Parathyroid adenoma (tissue), 2 donors: ENCODE results near the gene UACA.

Experiments
- H2AFZ ChIP-seq: fragments of 300-600 bp; sonication (generic); one replicate; pipeline ENCODE4 v1.7.0; 2017; ENCODE audit warnings: antibody characterized with exemption, mild to moderate bottlenecking
- H3K27ac ChIP-seq: fragments of 300-600 bp; sonication (generic); one replicate; pipeline ENCODE4 v1.7.0; 2017
- H3K27me3 ChIP-seq: fragments of 300-600 bp; sonication (generic); one replicate; pipeline ENCODE4 v1.7.0; 2017; ENCODE audit warnings: low read length; ENCODE audit not compliant: control insufficient read depth, insufficient read depth
- H3K36me3 ChIP-seq: fragments of 300-600 bp; sonication (generic); one replicate; pipeline ENCODE4 v1.7.0; 2017; ENCODE audit warnings: low read length; ENCODE audit not compliant: control insufficient read depth, insufficient read depth
- H3K4me1 ChIP-seq: fragments of 300-600 bp; sonication (generic); one replicate; pipeline ENCODE4 v1.7.0; 2017; ENCODE audit warnings: control low read depth
- H3K4me2 ChIP-seq: fragments of 300-600 bp; sonication (generic); one replicate; pipeline ENCODE4 v1.7.0; 2017; ENCODE audit warnings: low read length
- H3K4me3 ChIP-seq: fragments of 300-600 bp; sonication (generic); one replicate; pipeline ENCODE4 v1.7.0; 2017; ENCODE audit warnings: low read depth, low read length
- H3K79me2 ChIP-seq: fragments of 300-600 bp; sonication (generic); one replicate; pipeline ENCODE4 v1.7.0; 2017; ENCODE audit warnings: control low read depth
- H3K9ac ChIP-seq: fragments of 300-600 bp; sonication (generic); one replicate; pipeline ENCODE4 v1.7.0; 2017; ENCODE audit warnings: mild to moderate bottlenecking
- H3K9me3 ChIP-seq: fragments of 300-600 bp; sonication (generic); one replicate; pipeline ENCODE4 v1.7.0; 2017; ENCODE audit warnings: low read length; ENCODE audit not compliant: control insufficient read depth
- CTCF ChIP-seq: fragments of 300-600 bp; sonication (generic); IDR thresholded peaks from one replicate; pipeline ENCODE4 v1.7.0; 2017; ENCODE audit warnings: antibody characterized with exemption, mild to moderate bottlenecking
- donor health status: primary hyperparathyroidism.

Gene UACA

GRCh38 chr15:70767667-70768066 lies 4.3 kb upstream of the UACA start:
- Histone ChIP-seq H3K9ac (no peak overlapping the region), H2AFZ (no peak overlapping the region), H3K9me3 (no peaks in the 10 kb centered on the region), H3K27ac (no peak overlapping the region), H3K4me1 (no peaks in the 10 kb centered on the region), H3K79me2 (no peaks in the 10 kb centered on the region), H3K4me3 (no peak overlapping the region), H3K4me2 (no peak overlapping the region), H3K27me3 (no peaks in the 10 kb centered on the region), H3K36me3 (no peaks in the 10 kb centered on the region)
- no peak for TF ChIP-seq CTCF

DNA sequence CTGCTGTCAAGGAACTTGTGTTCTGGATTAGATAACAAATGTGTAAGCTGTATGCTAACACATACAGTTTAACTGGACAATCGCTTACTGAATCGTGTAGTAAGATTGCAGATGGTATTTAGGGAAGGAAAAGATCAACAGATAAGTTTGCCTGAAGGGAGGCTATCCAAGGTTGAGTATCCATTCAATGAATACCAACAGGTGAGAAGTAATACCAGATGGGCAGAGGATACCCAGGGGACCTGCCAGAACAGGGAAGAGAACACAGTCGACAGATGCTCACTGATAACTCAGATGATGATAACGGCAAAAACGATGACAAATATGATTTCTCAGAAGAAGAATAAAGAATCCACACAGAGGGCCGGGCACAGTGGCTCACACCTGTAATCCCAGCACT lies 3.2 kb upstream of the UACA start:
- no peaks in the 10 kb centered on the region for H3K27me3 ChIP-seq
- H3K4me3 ChIP-seq = no peak overlapping the region
- H3K27ac ChIP-seq = no peak overlapping the region
- H3K9ac ChIP-seq = no peak overlapping the region
- no peaks in the 10 kb centered on the region for H3K4me1 ChIP-seq
- no peaks in the 10 kb centered on the region for H3K9me3 ChIP-seq
- H3K79me2 ChIP-seq = no peaks in the 10 kb centered on the region
- no peak for TF ChIP-seq CTCF
- no peak overlapping the region for H3K4me2 ChIP-seq
- no peak overlapping the region for H2AFZ ChIP-seq
- H3K36me3 ChIP-seq = no peaks in the 10 kb centered on the region

GRCh38 chr15:70765504-70766281 lies 2.3 kb upstream of the UACA start:
- no peak for TF ChIP-seq CTCF
- Histone ChIP-seq H3K79me2 (no peaks in the 10 kb centered on the region), H3K4me1 (no peaks in the 10 kb centered on the region), H3K27me3 (no peaks in the 10 kb centered on the region), H3K4me3 (no peak overlapping the region), H3K9me3 (no peaks in the 10 kb centered on the region), H3K9ac (no peak overlapping the region), H3K36me3 (no peaks in the 10 kb centered on the region), H3K4me2 (no peak overlapping the region), H2AFZ (no peak overlapping the region), H3K27ac (no peak overlapping the region)

- Histone ChIP-seq H2AFZ (peak overlapping the region; percentile 84), H3K9me3 (no peaks in the 10 kb centered on the region), H3K27me3 (no peaks in the 10 kb centered on the region), H3K9ac (no peak overlapping the region), H3K4me3 (peak overlapping the region; percentile 60), H3K4me1 (no peaks in the 10 kb centered on the region), H3K79me2 (no peaks in the 10 kb centered on the region), H3K4me2 (peak overlapping the region; percentile 51), H3K36me3 (no peaks in the 10 kb centered on the region), H3K27ac (peak overlapping the region; percentile 77)
- TF ChIP-seq CTCF = no peak
Observed at GRCh38 chr15:70763950-70764730, 782 bp upstream of the UACA start.
